Activated T-cell treated with anti-CD3 and anti-CD28 coated beads, Interleukin-2, amount 50 U/mL, for 4 hours (primary cell): Measurements from ENCODE around the gene ANTXR1. TPM values are rescaled to one million over a fixed set of nuclear protein-coding genes. Genes with fewer than 3 reads are reported as not detected.

Source experiments
- ATAC-seq, 2 donors: fragments of 200-7000 bp; cut with Tn5 transposase; one replicate each; pipeline ENCODE4 v1.10.0; 2021
- DNase-seq: peaks from one replicate; pipeline ENCODE4 v3.0.0-alpha.2; 2020
- H3K27me3 Mint-ChIP-seq: one replicate; pipeline ENCODE4 v1.8.0; 2021; ENCODE audit warnings: low read depth, mixed read lengths
- H3K36me3 Mint-ChIP-seq: one replicate; pipeline ENCODE4 v1.8.0; 2022; ENCODE audit warnings: mixed read lengths; ENCODE audit not compliant: insufficient read depth
- H3K4me1 Mint-ChIP-seq: one replicate; pipeline ENCODE4 v1.8.0; 2021; ENCODE audit warnings: low read depth, mixed read lengths
- H3K4me3 Mint-ChIP-seq: one replicate; pipeline ENCODE4 v1.8.0; 2021; ENCODE audit warnings: mild to moderate bottlenecking, moderate library complexity, mixed read lengths
- H3K9me3 Mint-ChIP-seq: one replicate; pipeline ENCODE4 v1.8.0; 2021; ENCODE audit warnings: mixed read lengths
- total RNA-seq, 3 donors: library from RNA; stranded (reverse); gene quantifications; one replicate each; pipeline ENCODE4 v1.2.1, GENCODE V29; 2021

Gene ANTXR1
- total RNA-seq, 3 donors from 2014 or later, result 0.40 to 0.79 (median 0.43) TPM

- Mint-ChIP-seq H3K36me3 (no peaks in the 10 kb centered on the region), H3K27me3 (peaks cover 10% of the 10 kb centered on the region), H3K4me1 (no peaks in the 10 kb centered on the region), H3K9me3 (no peaks in the 10 kb centered on the region), H3K4me3 (no peak overlapping the region)
- no peak for ATAC-seq
- DNase-seq, result no peak
Observed at GRCh38 chr2:68992341-68992740, 20.6 kb upstream of the ANTXR1 start.

GRCh38 chr2:68992933-68993332 lies 20.0 kb upstream of the ANTXR1 start:
- no peaks in the 10 kb centered on the region for H3K36me3 Mint-ChIP-seq
- DNase-seq (no peak), ATAC-seq (no peak)
- H3K4me1 Mint-ChIP-seq, result no peaks in the 10 kb centered on the region
- no peak overlapping the region for H3K4me3 Mint-ChIP-seq
- no peaks in the 10 kb centered on the region for H3K9me3 Mint-ChIP-seq
- peaks cover 10% of the 10 kb centered on the region for H3K27me3 Mint-ChIP-seq

GRCh38 chr2:68993660-68994059 lies 19.3 kb upstream of the ANTXR1 start:
- DNase-seq (no peak), ATAC-seq (no peak)
- no peaks in the 10 kb centered on the region for H3K36me3 Mint-ChIP-seq
- no peaks in the 10 kb centered on the region for H3K4me1 Mint-ChIP-seq
- H3K4me3 Mint-ChIP-seq, result no peak overlapping the region
- H3K27me3 Mint-ChIP-seq, result peaks cover 10% of the 10 kb centered on the region
- no peaks in the 10 kb centered on the region for H3K9me3 Mint-ChIP-seq

- no peaks in the 10 kb centered on the region for H3K36me3 Mint-ChIP-seq
- peaks cover 10% of the 10 kb centered on the region for H3K27me3 Mint-ChIP-seq
- H3K9me3 Mint-ChIP-seq, result no peaks in the 10 kb centered on the region
- DNase-seq (no peak), ATAC-seq (no peak)
- no peak overlapping the region for H3K4me3 Mint-ChIP-seq
- no peaks in the 10 kb centered on the region for H3K4me1 Mint-ChIP-seq
Observed at GRCh38 chr2:68994864-68995263, 18.1 kb upstream of the ANTXR1 start.

GRCh38 chr2:68995916-68996315 lies 17.1 kb upstream of the ANTXR1 start:
- ATAC-seq (no peak), DNase-seq (no peak)
- no peaks in the 10 kb centered on the region for H3K9me3 Mint-ChIP-seq
- H3K4me3 Mint-ChIP-seq, result no peak overlapping the region
- no peaks in the 10 kb centered on the region for H3K36me3 Mint-ChIP-seq
- peaks cover 4% of the 10 kb centered on the region for H3K27me3 Mint-ChIP-seq
- no peaks in the 10 kb centered on the region for H3K4me1 Mint-ChIP-seq

GRCh38 chr2:68997401-68997800 lies 15.6 kb upstream of the ANTXR1 start:
- no peak for DNase-seq
- Mint-ChIP-seq H3K4me1 (no peaks in the 10 kb centered on the region), H3K27me3 (peaks cover 10% of the 10 kb centered on the region), H3K9me3 (peaks cover 7% of the 10 kb centered on the region), H3K4me3 (no peak overlapping the region), H3K36me3 (no peaks in the 10 kb centered on the region)
- ATAC-seq, result no peak

GRCh38 chr2:69001879-69002278 lies 11.1 kb upstream of the ANTXR1 start:
- H3K9me3 Mint-ChIP-seq, result peaks cover 7% of the 10 kb centered on the region
- ATAC-seq (no peak), DNase-seq (no peak)
- no peaks in the 10 kb centered on the region for H3K36me3 Mint-ChIP-seq
- no peak overlapping the region for H3K4me3 Mint-ChIP-seq
- peaks cover 28% of the 10 kb centered on the region for H3K27me3 Mint-ChIP-seq
- no peaks in the 10 kb centered on the region for H3K4me1 Mint-ChIP-seq

GRCh38 chr2:69003731-69004130 lies 9.2 kb upstream of the ANTXR1 start:
- no peaks in the 10 kb centered on the region for H3K4me1 Mint-ChIP-seq
- H3K36me3 Mint-ChIP-seq, result no peaks in the 10 kb centered on the region
- peaks cover 7% of the 10 kb centered on the region for H3K9me3 Mint-ChIP-seq
- peaks cover 31% of the 10 kb centered on the region for H3K27me3 Mint-ChIP-seq
- no peak overlapping the region for H3K4me3 Mint-ChIP-seq
- DNase-seq, result no peak
- ATAC-seq, result no peak

- ATAC-seq, result no peak
- no peaks in the 10 kb centered on the region for H3K36me3 Mint-ChIP-seq
- peaks cover 29% of the 10 kb centered on the region for H3K27me3 Mint-ChIP-seq
- no peaks in the 10 kb centered on the region for H3K9me3 Mint-ChIP-seq
- no peaks in the 10 kb centered on the region for H3K4me1 Mint-ChIP-seq
- H3K4me3 Mint-ChIP-seq, result no peak overlapping the region
- no peak for DNase-seq
Observed at GRCh38 chr2:69007169-69007568, 5.8 kb upstream of the ANTXR1 start.

- Mint-ChIP-seq H3K36me3 (no peaks in the 10 kb centered on the region), H3K9me3 (no peaks in the 10 kb centered on the region), H3K27me3 (peaks cover 30% of the 10 kb centered on the region), H3K4me1 (peaks cover 3% of the 10 kb centered on the region), H3K4me3 (no peak overlapping the region)
- no peak for ATAC-seq
- DNase-seq, result no peak
Observed at GRCh38 chr2:69007603-69008002, 5.4 kb upstream of the ANTXR1 start.

GRCh38 chr2:69010437-69011194 lies 2.4 kb upstream of the ANTXR1 start:
- ATAC-seq, result no peak
- Mint-ChIP-seq H3K9me3 (no peaks in the 10 kb centered on the region), H3K4me3 (no peak overlapping the region), H3K27me3 (peaks cover 41% of the 10 kb centered on the region), H3K36me3 (no peaks in the 10 kb centered on the region), H3K4me1 (peaks cover 13% of the 10 kb centered on the region)
- no peak for DNase-seq

- no peak for ATAC-seq
- H3K4me3 Mint-ChIP-seq, result no peak overlapping the region
- peaks cover 44% of the 10 kb centered on the region for H3K27me3 Mint-ChIP-seq
Observed at GRCh38 chr2:69011611-69012157, 1.3 kb upstream of the ANTXR1 start.

GRCh38 chr2:69012310-69013141 lies 453 bp upstream of the ANTXR1 start:
- Mint-ChIP-seq H3K27me3 (peaks cover 53% of the 10 kb centered on the region), H3K4me1 (peaks cover 13% of the 10 kb centered on the region), H3K4me3 (peak overlapping the region; percentile 80), H3K9me3 (no peaks in the 10 kb centered on the region), H3K36me3 (no peaks in the 10 kb centered on the region)
- DNase-seq (peak; percentile 33), ATAC-seq (peak; percentile 41 to 42)

More at GRCh38 chr2:69011611-69012157, 1.3 kb upstream of the ANTXR1 start:
- Mint-ChIP-seq H3K9me3 (no peaks in the 10 kb centered on the region), H3K36me3 (no peaks in the 10 kb centered on the region), H3K4me1 (peaks cover 13% of the 10 kb centered on the region)
- DNase-seq, result no peak

- Mint-ChIP-seq H3K9me3 (no peaks in the 10 kb centered on the region), H3K36me3 (no peaks in the 10 kb centered on the region), H3K27me3 (peaks cover 65% of the 10 kb centered on the region), H3K4me1 (peaks cover 13% of the 10 kb centered on the region), H3K4me3 (peak overlapping the region; percentile 80)
- ATAC-seq, result no peak
- DNase-seq, result no peak
Observed at GRCh38 chr2:69013840-69014821, 1.2 kb downstream of the ANTXR1 start.
